HG03457 (cell line): ENCODE measurements around the gene GBP4.
"Not testable (repeated sequence)": the region's sequence is repeated elsewhere in the genome, so short reads cannot be mapped to it uniquely, and the experiment has no call there.

Source experiments
- ATAC-seq: cut with Tn5 transposase; IDR thresholded peaks from one replicate; pipeline ENCODE4 v1.9.1; 2021; ENCODE audit warnings: moderate number of reproducible peaks; ENCODE audit not compliant: unreplicated experiment

GBP4 gene

GRCh38 chr1:89198491-89199072 is at the start of gene GBP4:
GBP4 (minus strand) TSS chr1:89198942; CDS start chr1:89198834, 108 bp downstream.
- peak; percentile 45 for ATAC-seq

GRCh38 chr1:89243046-89243445 is 44.3 kb upstream of the GBP4 start:
- no peak for ATAC-seq

GRCh38 chr1:89221341-89221740 is 22.6 kb upstream of the GBP4 start:
- no peak for ATAC-seq

- ATAC-seq: not testable (repeated sequence)
Measured at GRCh38 chr1:89219851-89220250, 21.1 kb upstream of the GBP4 start.

GRCh38 chr1:89218941-89219340 is 20.2 kb upstream of the GBP4 start:
- not testable (repeated sequence) for ATAC-seq

GRCh38 chr1:89213347-89213746 is 14.6 kb upstream of the GBP4 start:
- no peak for ATAC-seq

- no peak for ATAC-seq
Measured at GRCh38 chr1:89211035-89211634, 12.4 kb upstream of the GBP4 start.

- no peak for ATAC-seq
Measured at GRCh38 chr1:89206373-89206772, 7.6 kb upstream of the GBP4 start.

- ATAC-seq: no peak
Measured at GRCh38 chr1:89203166-89203565, 4.4 kb upstream of the GBP4 start.

GRCh38 chr1:89201106-89201794 is 2.5 kb upstream of the GBP4 start:
- peak; percentile 70 for ATAC-seq

- no peak for ATAC-seq
Measured at GRCh38 chr1:89200663-89201062, 1.9 kb upstream of the GBP4 start.

GRCh38 chr1:89199525-89200031 is 836 bp upstream of the GBP4 start:
- ATAC-seq: no peak

GRCh38 chr1:89198081-89198480 is 661 bp downstream of the GBP4 start:
- no peak for ATAC-seq

- ATAC-seq: no peak
Measured at GRCh38 chr1:89195476-89195875, 3.3 kb downstream of the GBP4 start.

- no peak for ATAC-seq
Measured at GRCh38 chr1:89191314-89191713, 7.4 kb downstream of the GBP4 start.

- ATAC-seq: no peak
Measured at GRCh38 chr1:89190017-89190416, 8.7 kb downstream of the GBP4 start.

- ATAC-seq: no peak
Measured at GRCh38 chr1:89179343-89179742, 19.4 kb downstream of the GBP4 start.

GRCh38 chr1:89176971-89177370 is 21.8 kb downstream of the GBP4 start:
- no peak for ATAC-seq

GRCh38 chr1:89175601-89176256 is 23.0 kb downstream of the GBP4 start, which contains the start of gene GBP7:
GBP7 (minus strand) TSS chr1:89176003; CDS start chr1:89171935, 4,068 bp downstream.
- ATAC-seq: no peak

GRCh38 chr1:89174491-89174890 is 24.3 kb downstream of the GBP4 start:
- no peak for ATAC-seq

- ATAC-seq: no peak
Measured at GRCh38 chr1:89172468-89173143, 26.1 kb downstream of the GBP4 start.
